AML-193 (cell line): ENCODE data around the gene FAXDC2.
"Not testable (repeated sequence)": the region's sequence is repeated elsewhere in the genome, so short reads cannot be mapped to it uniquely, and the experiment has no call there.

Source experiments
- DNase-seq, 2 experiments: peaks; one replicate each; lab custom pipeline; 2025; lab: John Stamatoyannopoulos, UW

Gene FAXDC2

GRCh38 chr5:154861946-154862345 is 11.5 kb upstream of the FAXDC2 start:
- no peak for DNase-seq

- peak; percentile 26 to 43 for DNase-seq
Observed at GRCh38 chr5:154860765-154861164, 10.4 kb upstream of the FAXDC2 start.

GRCh38 chr5:154860123-154860522 is 9.7 kb upstream of the FAXDC2 start:
- DNase-seq: peak in 1 of 2 experiments; percentile 38

GRCh38 chr5:154858972-154859871 is 8.8 kb upstream of the FAXDC2 start:
- DNase-seq: peak; percentile 81 to 84

GRCh38 chr5:154858297-154858971 is 8.0 kb upstream of the FAXDC2 start, which contains the start of gene CNOT8:
CNOT8 (plus strand) TSS chr5:154858627; CDS start chr5:154863279, 4,652 bp downstream.
- DNase-seq: peak; percentile 89 to 93

- DNase-seq: peak; percentile 90 to 93
Observed at GRCh38 chr5:154857530-154858296, 7.3 kb upstream of the FAXDC2 start.

- DNase-seq: no peak
Observed at GRCh38 chr5:154851351-154851750, 948 bp upstream of the FAXDC2 start.

- peak; percentile 15 to 19 for DNase-seq
Observed at GRCh38 chr5:154849791-154850201, 607 bp downstream of the FAXDC2 start.

GRCh38 chr5:154849264-154849785 is 1.1 kb downstream of the FAXDC2 start:
- no peak for DNase-seq

GRCh38 chr5:154844809-154845208 is 5.6 kb downstream of the FAXDC2 start:
- no peak for DNase-seq

GRCh38 chr5:154842689-154843530 is 7.5 kb downstream of the FAXDC2 start:
- no peak for DNase-seq

- DNase-seq: no peak
Observed at GRCh38 chr5:154841273-154841661, 9.1 kb downstream of the FAXDC2 start.

GRCh38 chr5:154840435-154841272 is 9.7 kb downstream of the FAXDC2 start:
- no peak for DNase-seq

GRCh38 chr5:154837009-154837901 is 13.1 kb downstream of the FAXDC2 start:
- DNase-seq: no peak

GRCh38 chr5:154836225-154836624 is 14.2 kb downstream of the FAXDC2 start:
- no peak for DNase-seq

GRCh38 chr5:154835701-154836052 is 14.7 kb downstream of the FAXDC2 start:
- DNase-seq: not testable (repeated sequence)

GRCh38 chr5:154834053-154834452 is 16.4 kb downstream of the FAXDC2 start:
- DNase-seq: no peak

- not testable (repeated sequence) for DNase-seq
Observed at GRCh38 chr5:154832804-154833203, 17.6 kb downstream of the FAXDC2 start.

GRCh38 chr5:154831451-154831850 is 19.0 kb downstream of the FAXDC2 start:
- no peak for DNase-seq
